ENCODE data around the gene MVD. TPM values are rescaled to one million over a fixed set of nuclear protein-coding genes. Genes with fewer than 3 reads are reported as not detected.

Gene MVD
- total RNA-seq, 1 donor from 2014 or later: 102 TPM

DNA sequence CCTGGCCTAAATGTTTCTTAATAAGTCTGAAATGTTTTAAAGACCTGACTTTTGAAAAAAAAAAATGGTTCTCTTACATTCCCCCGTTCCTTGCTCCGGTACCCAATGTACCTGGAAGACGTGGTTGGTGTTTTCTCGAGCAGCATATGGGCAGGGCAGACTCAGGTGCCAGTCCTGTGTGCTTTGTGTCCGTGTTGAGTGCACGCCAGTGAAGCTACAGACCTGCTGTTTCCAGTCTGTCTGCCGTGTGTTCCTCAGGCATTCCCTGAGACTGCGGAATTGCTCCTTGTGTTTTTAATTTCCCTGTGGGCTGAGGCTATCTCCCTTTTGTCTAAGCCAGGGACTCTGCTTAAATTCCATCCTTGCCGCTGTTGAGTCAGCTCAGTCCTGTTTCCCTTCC, 36.2 kb downstream of the MVD start:
- Histone ChIP-seq H3K36me3 (ENCODE audit: control insufficient read depth, insufficient read depth, low read length) (peaks cover 2% of the 10 kb centered on the region), H3K27me3 (ENCODE audit: control insufficient read depth, insufficient read depth, low read length) (no peaks in the 10 kb centered on the region), H3K4me3 (ENCODE audit: low read depth, low read length) (no peak overlapping the region)
- DNase-seq (ENCODE audit: low read depth): no peak
- TF ChIP-seq, protein P1, sequence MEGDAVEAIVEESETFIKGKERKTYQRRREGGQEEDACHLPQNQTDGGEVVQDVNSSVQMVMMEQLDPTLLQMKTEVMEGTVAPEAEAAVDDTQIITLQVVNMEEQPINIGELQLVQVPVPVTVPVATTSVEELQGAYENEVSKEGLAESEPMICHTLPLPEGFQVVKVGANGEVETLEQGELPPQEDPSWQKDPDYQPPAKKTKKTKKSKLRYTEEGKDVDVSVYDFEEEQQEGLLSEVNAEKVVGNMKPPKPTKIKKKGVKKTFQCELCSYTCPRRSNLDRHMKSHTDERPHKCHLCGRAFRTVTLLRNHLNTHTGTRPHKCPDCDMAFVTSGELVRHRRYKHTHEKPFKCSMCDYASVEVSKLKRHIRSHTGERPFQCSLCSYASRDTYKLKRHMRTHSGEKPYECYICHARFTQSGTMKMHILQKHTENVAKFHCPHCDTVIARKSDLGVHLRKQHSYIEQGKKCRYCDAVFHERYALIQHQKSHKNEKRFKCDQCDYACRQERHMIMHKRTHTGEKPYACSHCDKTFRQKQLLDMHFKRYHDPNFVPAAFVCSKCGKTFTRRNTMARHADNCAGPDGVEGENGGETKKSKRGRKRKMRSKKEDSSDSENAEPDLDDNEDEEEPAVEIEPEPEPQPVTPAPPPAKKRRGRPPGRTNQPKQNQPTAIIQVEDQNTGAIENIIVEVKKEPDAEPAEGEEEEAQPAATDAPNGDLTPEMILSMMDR (IDR thresholded peaks at IDR 0.05; ENCODE audit: insufficient read depth, low read length, poor library complexity, severe bottlenecking): no peak

DNA sequence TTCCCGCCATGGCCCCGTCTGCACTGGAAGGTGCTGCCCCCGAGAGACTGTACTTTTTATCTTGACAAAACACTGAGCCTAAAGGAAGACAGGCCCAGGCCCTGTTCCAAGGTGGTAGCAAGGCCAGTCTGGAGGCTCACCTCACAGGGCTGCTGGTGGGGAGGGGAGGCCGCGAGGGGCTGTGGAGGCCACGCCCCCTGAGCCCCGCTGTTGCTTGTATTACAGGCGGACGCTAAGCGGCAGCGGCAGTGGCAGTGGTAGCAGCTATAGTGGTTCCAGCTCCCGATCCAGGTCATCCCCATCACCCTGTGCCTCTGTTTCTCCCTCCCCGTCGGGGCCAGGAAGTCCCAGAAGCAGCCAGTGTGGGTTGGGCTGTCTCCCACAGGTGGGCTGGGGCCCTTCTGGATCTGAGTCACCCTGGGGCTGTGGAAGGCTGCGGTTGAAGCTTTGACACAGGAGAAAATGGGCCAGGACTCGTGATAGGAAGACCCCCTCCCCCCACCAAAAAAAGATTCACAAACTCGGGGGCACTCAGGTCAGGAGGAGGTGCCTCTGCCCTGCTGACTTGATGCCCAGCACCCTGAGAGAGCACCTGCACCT, 37.8 kb downstream of the MVD start:
- peaks cover 2% of the 10 kb centered on the region for H3K36me3 ChIP-seq (ENCODE audit: control insufficient read depth, insufficient read depth, low read length)
- H3K4me3 ChIP-seq (ENCODE audit: low read depth, low read length): no peak overlapping the region
- H3K27me3 ChIP-seq (ENCODE audit: control insufficient read depth, insufficient read depth, low read length): no peaks in the 10 kb centered on the region
- TF ChIP-seq, protein P1 (IDR thresholded peaks at IDR 0.05; ENCODE audit: insufficient read depth, low read length, poor library complexity, severe bottlenecking): no peak
- no peak for DNase-seq (ENCODE audit: low read depth)

DNA sequence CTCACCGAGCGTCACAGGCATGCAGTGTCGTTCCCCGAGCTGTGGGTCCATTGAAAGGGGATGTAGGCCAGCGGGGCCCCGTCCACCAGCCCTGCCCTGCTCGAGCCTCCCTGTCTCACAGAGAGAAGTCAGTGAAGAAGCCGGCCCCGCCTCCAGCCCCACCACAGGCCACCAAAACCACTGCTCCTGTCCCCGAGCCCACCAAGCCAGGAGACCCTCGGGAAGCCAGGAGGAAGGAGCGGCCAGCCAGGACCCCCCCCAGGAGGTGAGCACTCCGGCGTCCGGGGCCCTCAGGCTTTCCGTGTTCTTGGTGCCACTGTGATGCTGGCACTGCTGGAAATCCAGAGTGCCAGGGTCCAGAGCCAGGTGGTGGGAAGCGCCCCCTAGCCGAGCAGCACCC, 38.4 kb downstream of the MVD start:
- TF ChIP-seq, protein P1 (IDR thresholded peaks at IDR 0.05; ENCODE audit: insufficient read depth, low read length, poor library complexity, severe bottlenecking): no peak

DNA sequence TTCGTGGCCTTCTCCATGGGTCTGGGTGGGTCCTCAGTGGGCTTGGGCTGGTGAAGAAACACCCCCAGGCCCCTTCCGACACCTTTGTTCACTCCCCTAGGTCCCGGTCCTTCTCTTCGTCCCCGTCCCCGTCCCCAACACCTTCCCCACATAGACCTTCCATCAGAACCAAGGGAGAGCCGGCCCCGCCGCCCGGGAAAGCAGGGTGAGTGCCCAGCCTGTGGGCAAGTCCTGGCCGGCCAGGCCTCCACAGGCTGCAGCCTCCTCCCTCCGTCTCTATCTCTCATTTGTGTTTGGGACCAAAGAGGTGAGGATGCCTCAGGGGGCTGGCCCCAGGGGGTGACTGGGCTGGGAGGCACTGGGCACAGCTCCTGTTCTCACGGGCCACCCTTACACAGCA, 39.0 kb downstream of the MVD start:
- no peak overlapping the region for H3K4me3 ChIP-seq (ENCODE audit: low read depth, low read length)
- H3K27me3 ChIP-seq (ENCODE audit: control insufficient read depth, insufficient read depth, low read length): no peaks in the 10 kb centered on the region
- TF ChIP-seq, protein P1 (IDR thresholded peaks at IDR 0.05; ENCODE audit: insufficient read depth, low read length, poor library complexity, severe bottlenecking): no peak
- DNase-seq (ENCODE audit: low read depth): no peak
- H3K36me3 ChIP-seq (ENCODE audit: control insufficient read depth, insufficient read depth, low read length): peaks cover 2% of the 10 kb centered on the region

More for the DNA sequence above, 38.4 kb downstream of the MVD start:
- peaks cover 2% of the 10 kb centered on the region for H3K36me3 ChIP-seq (ENCODE audit: control insufficient read depth, insufficient read depth, low read length)
- no peak overlapping the region for H3K4me3 ChIP-seq (ENCODE audit: low read depth, low read length)
- no peak for DNase-seq (ENCODE audit: low read depth)
- no peaks in the 10 kb centered on the region for H3K27me3 ChIP-seq (ENCODE audit: control insufficient read depth, insufficient read depth, low read length)

DNA sequence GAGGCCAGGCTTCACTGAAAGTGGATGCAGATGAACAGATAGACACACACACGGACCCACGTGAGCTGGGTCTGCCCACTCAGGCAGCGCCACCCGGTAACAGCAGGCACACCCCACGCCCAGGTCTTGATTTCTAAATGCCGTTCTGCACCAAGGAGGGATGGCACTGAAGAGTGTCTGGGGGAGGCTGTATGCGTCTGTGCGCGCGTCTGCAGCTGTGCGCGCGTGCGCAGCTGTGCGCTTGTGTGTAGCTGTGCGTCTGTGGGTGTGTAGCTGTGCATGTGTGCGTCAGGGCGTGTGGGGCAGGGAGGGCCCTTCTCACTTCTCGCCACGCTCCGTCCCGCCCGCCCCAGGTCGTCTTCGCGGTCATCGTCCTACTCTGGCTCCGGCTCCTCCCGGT, 40.0 kb downstream of the MVD start:
- no peak overlapping the region for H3K4me3 ChIP-seq (ENCODE audit: low read depth, low read length)
- H3K27me3 ChIP-seq (ENCODE audit: control insufficient read depth, insufficient read depth, low read length): no peaks in the 10 kb centered on the region
- H3K36me3 ChIP-seq (ENCODE audit: control insufficient read depth, insufficient read depth, low read length): peaks cover 2% of the 10 kb centered on the region
- no peak for DNase-seq (ENCODE audit: low read depth)
- TF ChIP-seq, protein P1 (IDR thresholded peaks at IDR 0.05; ENCODE audit: insufficient read depth, low read length, poor library complexity, severe bottlenecking): no peak

DNA sequence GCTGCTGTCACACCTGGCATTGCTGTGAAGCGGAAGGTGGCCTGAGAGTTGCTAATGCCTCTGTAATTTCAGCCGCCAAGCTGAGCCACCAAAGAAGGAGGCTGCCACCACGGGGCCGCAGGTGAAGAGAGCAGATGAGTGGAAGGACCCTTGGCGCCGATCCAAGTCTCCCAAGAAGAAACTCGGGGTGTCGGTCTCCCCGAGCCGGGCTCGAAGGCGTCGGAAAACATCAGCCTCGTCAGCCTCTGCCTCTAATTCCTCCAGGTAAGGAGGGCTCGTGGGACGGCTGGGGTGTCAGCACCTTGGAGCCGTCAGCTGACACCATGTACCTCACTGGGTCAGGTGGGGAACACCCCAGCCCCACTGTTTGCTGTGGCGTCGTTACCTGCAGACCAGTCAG, 40.8 kb downstream of the MVD start:
- H3K27me3 ChIP-seq (ENCODE audit: control insufficient read depth, insufficient read depth, low read length): no peaks in the 10 kb centered on the region
- DNase-seq (ENCODE audit: low read depth): no peak
- peaks cover 2% of the 10 kb centered on the region for H3K36me3 ChIP-seq (ENCODE audit: control insufficient read depth, insufficient read depth, low read length)
- TF ChIP-seq, protein P1 (IDR thresholded peaks at IDR 0.05; ENCODE audit: insufficient read depth, low read length, poor library complexity, severe bottlenecking): no peak
- H3K4me3 ChIP-seq (ENCODE audit: low read depth, low read length): no peak overlapping the region
